Activated CD8-positive, alpha-beta memory T cell treated with anti-CD3 and anti-CD28 coated beads, Interleukin-2, amount 10 ng/mL, durations not matched to agents 7 days and 5 days (primary cell): ENCODE measurements around the gene RNASE7. TPM values are rescaled to one million over a fixed set of nuclear protein-coding genes. Genes with fewer than 3 reads are reported as not detected.

Experiments
- ATAC-seq: fragments of 150-1000 bp; cut with Tn5 transposase; one replicate; pipeline ENCODE4 v1.10.0; 2021; ENCODE audit warnings: moderate library complexity
- CTCF ChIA-PET: fragments of 350-600 bp; sonication (Branson Sonifier 250); formaldehyde crosslinking; loops from one replicate; lab custom pipeline; 2021; ENCODE audit warnings: antibody characterized with exemption; lab: Charles Lee
- DNase-seq: peaks from one replicate; pipeline ENCODE4 v3.0.0-alpha.2; 2020
- H3K27ac Mint-ChIP-seq: one replicate; pipeline ENCODE4 v1.8.0; 2021; ENCODE audit warnings: mild to moderate bottlenecking, mixed read lengths
- H3K27me3 Mint-ChIP-seq: one replicate; pipeline ENCODE4 v1.8.0; 2021; ENCODE audit warnings: mixed read lengths
- H3K36me3 Mint-ChIP-seq: one replicate; pipeline ENCODE4 v1.8.0; 2021; ENCODE audit warnings: mild to moderate bottlenecking, mixed read lengths
- H3K4me1 Mint-ChIP-seq: one replicate; pipeline ENCODE4 v1.8.0; 2021; ENCODE audit warnings: mixed read lengths
- H3K4me3 Mint-ChIP-seq: one replicate; pipeline ENCODE4 v1.8.0; 2021; ENCODE audit warnings: mild to moderate bottlenecking, moderate library complexity, mixed read lengths
- H3K9me3 Mint-ChIP-seq: one replicate; pipeline ENCODE4 v1.8.0; 2022; ENCODE audit warnings: low read depth, mixed read lengths
- total RNA-seq, 2 experiments: library from RNA; stranded (reverse); gene quantifications; one replicate each; pipeline ENCODE4 v1.2.3, GENCODE V29; 2021

Gene RNASE7
- total RNA-seq, 2 experiments from 2014 or later = not detected

DNA sequence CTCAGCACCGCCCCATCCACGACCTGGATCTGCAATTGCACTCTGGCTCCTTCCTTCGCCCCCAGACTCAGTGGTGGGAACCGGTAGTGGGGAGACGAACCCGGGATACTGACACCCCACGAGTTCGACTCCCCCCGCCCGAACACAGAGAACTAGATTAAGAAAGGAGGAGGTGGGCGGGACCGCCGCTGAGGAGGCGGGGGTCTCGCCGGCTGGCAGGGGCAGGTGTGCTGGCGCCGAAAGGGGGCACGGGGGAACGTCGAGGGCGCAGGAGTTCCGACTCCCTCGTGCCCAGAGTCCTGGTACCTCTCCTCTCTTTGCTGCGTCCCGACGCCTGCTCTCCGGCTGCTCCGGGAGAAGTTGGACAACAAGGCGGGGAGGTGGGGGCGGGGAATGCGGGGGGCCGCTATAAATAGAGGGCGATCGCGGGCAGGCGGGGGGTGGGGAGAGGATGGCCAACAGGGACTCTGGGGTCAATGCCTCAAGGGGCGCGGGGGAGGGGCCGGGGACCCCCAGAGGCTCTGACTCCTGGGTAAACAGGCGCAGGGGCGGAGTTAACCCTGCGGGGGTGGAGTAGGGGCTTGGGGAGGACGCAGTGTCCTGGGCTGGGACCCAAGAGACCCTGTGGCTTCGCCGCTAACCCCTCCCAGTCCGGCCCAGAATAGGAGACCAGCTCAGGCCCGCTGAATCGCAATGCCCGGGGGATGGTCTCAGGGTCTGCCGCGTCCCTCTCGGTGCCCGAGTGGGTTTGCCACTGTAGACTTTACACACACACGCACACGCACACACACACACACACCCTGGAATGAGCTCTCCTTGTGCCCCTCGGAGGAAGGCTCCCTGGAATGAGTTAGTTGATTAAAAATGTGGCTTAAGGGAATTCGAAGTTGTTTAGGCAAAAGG, 16.5 kb upstream of the RNASE7 start:
- H3K27ac Mint-ChIP-seq = no peak overlapping the region
- no peak for ATAC-seq

DNA sequence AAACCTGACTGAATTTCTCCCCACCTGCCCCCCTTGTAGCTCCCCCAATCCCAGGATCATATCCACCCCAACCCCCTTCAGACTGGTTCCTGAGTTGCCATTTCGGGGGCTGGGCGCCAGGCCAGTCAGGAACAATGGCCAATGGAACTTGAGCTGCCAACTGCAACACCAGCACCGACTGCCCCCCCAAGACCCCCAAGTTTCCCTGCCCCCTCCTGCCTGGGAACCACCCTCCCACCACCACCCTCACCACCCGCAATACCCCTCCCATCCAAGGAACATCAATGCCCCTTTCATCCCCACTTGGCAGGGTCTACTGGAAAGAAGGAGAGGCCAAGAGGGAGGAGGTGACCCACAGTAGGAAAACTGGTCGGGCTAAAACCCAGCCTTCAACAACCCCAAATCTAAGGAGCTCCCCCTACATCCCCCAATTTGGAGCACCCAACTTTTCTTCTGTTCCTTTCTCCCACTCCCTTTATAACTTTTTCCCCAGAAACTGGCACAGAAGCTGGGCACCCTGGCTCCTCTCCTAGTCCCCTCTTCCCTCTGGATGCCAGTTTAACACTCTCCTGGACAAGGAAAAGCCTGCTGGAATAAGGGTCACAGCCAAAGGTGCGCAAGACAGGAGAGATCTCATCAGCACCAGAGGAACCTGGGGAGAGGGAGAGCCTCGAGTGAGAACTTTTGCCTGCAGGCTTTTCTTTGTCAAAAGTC, 15.7 kb upstream of the RNASE7 start:
- peaks cover 40% of the 10 kb centered on the region for H3K27me3 Mint-ChIP-seq
- no peak overlapping the region for H3K4me3 Mint-ChIP-seq
- CTCF ChIA-PET = interaction anchor here (0.8 to 1.7 kb wide), 4 partner anchors 12 to 78 kb away, joined by 3 to 5 read pairs (median 4); no protein-coding TSS in a partner anchor

More for the DNA sequence above, 16.5 kb upstream of the RNASE7 start:
- H3K9me3 Mint-ChIP-seq = no peaks in the 10 kb centered on the region
- peak overlapping the region; percentile 68 for H3K4me3 Mint-ChIP-seq
- H3K4me1 Mint-ChIP-seq = peaks cover 9% of the 10 kb centered on the region
- H3K27me3 Mint-ChIP-seq = peaks cover 41% of the 10 kb centered on the region
- CTCF ChIA-PET = interaction anchor here (1.1 to 3.0 kb wide), 6 partner anchors 11 to 79 kb away, joined by 3 to 26 read pairs (median 4); no protein-coding TSS in a partner anchor
- no peak for DNase-seq
- H3K36me3 Mint-ChIP-seq = no peaks in the 10 kb centered on the region

DNA sequence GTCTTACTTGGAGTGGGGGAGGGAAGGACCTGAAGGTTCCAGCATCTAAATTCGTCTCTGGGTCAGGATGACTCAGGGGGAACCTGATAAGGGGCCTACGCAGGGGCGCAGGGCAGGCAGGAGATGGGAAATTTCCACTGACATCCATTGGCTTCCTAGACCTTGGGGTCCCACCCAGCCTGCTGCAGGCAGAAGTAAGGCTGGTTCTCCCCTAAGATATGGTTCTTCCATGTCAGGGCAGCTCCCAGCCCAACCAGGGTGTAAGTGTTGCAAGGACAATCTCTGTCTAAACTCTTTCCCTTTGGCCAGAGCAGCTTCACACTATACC, 15.2 kb upstream of the RNASE7 start:
- H3K36me3 Mint-ChIP-seq = no peaks in the 10 kb centered on the region
- CTCF ChIA-PET = interaction anchor here (0.8 to 1.7 kb wide), 2 partner anchors 12 to 68 kb away, joined by 3 to 5 read pairs; no protein-coding TSS in a partner anchor
- no peak for ATAC-seq
- DNase-seq = no peak
- H3K4me1 Mint-ChIP-seq = peaks cover 9% of the 10 kb centered on the region
- H3K27me3 Mint-ChIP-seq = peaks cover 38% of the 10 kb centered on the region
- no peaks in the 10 kb centered on the region for H3K9me3 Mint-ChIP-seq
- no peak overlapping the region for H3K4me3 Mint-ChIP-seq
- no peak overlapping the region for H3K27ac Mint-ChIP-seq

More for the DNA sequence above, 15.7 kb upstream of the RNASE7 start:
- DNase-seq (no peak), ATAC-seq (no peak)
- Mint-ChIP-seq H3K9me3 (no peaks in the 10 kb centered on the region), H3K4me1 (peaks cover 9% of the 10 kb centered on the region), H3K36me3 (no peaks in the 10 kb centered on the region), H3K27ac (no peak overlapping the region)

DNA sequence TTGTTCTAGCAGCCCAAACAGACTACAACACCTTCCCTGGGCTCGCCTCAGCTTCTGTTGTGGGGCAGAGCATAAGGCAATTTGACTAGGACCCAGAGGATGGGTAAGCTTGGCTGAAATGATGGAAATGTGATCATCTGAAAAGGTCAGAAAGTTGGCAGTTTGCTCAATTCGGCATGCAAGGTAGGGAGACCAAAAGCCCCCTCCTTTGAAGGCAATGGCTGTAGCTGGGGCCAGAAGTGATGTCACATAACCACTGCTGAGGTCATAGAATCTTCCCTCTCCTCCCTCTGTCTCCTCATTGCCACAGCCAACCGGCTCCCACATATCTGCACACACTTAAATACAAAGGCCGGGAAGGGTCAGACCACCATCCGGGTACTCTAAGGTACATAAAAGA, 12.2 kb upstream of the RNASE7 start, which contains the start of gene TPPP2:
Gene TPPP2, plus strand, starts transcription at position 301 of the 400 bp plus-strand sequence. CDS start 365 bp downstream, outside the sequence.
- Mint-ChIP-seq H3K27me3 (peaks cover 14% of the 10 kb centered on the region), H3K4me3 (no peak within 1 kb of the TSS), H3K9me3 (no peaks in the 10 kb centered on the region), H3K27ac (no peak within 1 kb of the TSS), H3K4me1 (peaks cover 2% of the 10 kb centered on the region), H3K36me3 (no peaks in the 10 kb centered on the region)
- DNase-seq (no peak), ATAC-seq (no peak)
- CTCF ChIA-PET = no interaction called here

DNA sequence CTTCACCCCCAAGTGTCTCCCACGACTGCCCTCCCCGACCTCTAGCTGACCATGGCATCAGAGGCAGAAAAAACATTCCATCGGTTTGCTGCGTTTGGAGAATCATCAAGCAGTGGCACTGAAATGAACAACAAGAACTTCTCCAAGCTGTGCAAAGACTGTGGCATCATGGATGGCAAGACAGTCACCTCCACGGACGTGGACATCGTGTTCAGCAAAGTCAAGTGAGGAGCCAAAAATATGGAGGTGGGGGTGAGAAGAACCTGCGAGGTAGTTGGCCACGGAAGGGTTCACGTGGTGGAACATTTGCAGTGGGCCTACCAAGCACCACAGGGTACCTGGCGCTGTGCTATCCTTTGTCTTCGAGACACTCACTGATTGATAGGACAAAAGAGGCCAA, 11.6 kb upstream of the RNASE7 start:
- Mint-ChIP-seq H3K9me3 (no peaks in the 10 kb centered on the region), H3K36me3 (no peaks in the 10 kb centered on the region), H3K4me1 (no peaks in the 10 kb centered on the region), H3K4me3 (no peak overlapping the region), H3K27ac (no peak overlapping the region), H3K27me3 (peaks cover 12% of the 10 kb centered on the region)
- DNase-seq = no peak
- CTCF ChIA-PET = no interaction called here
- ATAC-seq = no peak

DNA sequence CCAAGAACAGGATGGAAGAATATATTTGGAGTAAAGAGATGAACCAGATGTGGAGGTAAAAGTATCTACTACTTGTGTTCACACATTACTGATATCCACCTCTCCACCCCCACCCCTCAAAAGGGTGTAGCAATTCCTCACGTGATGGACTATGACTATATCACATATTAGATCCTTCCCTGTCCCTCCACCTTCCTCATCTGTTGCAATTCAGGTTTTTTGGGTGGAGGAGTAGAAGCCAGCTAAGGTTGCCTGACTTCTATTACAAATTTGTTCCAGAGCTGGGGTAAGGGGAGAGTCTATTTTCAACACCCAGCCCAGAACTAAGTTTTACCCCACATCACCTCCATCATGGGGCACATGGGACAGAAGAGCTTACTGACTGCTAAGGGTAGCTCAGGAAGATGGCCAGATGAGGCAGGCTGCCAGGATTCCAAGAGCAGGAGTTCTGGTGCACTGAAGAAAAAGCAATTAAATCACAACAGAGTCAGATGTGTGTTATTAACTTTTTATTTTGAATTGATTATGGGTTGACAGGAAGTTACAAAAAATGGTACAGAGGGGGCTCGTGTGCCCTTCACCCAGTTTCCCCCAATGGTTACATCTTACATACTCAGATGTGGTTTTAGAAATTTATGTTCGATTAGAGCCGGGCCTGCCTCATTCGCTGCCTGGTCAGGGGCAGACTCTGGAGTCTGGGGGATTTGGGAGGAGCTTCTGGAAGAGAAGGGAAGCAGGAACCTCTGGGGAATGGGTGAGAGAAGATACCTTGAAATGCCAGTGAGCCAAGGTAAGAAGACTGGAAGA, 9.6 kb upstream of the RNASE7 start:
- no peak for ATAC-seq

DNA sequence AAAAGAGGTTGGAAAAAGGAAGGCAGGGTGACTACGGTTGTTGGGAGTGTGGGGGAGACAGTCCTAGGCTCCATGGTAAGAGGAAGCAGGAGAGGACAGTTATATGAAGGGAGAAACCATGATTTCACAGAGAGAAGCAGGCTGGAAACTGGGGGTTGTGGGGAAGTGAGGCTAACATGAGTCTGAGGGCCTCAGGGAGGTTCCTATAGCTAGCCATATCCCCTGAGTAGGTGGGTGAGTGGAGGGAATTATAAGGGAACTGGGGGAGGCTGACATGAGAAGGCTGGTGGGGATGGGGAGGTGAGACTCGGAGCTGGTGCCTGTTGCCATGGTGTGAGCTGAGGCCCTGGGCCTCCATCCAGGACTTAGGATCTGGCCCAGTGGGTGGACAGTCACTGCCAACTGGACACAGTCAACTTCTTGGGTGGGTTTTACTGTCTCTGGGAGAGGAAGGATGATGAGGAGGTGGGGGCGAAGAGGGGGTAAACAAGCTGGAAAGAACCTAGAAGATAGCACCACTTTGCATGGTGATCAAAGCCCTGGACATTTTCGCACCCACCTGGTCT, 8.9 kb upstream of the RNASE7 start:
- Mint-ChIP-seq H3K36me3 (no peaks in the 10 kb centered on the region), H3K27me3 (peaks cover 7% of the 10 kb centered on the region), H3K9me3 (no peaks in the 10 kb centered on the region), H3K4me1 (no peaks in the 10 kb centered on the region), H3K27ac (no peak overlapping the region), H3K4me3 (no peak overlapping the region)
- CTCF ChIA-PET = interaction anchor here (0.9 to 5.8 kb wide), 6 partner anchors 15 to 71 kb away, joined by 3 to 34 read pairs (median 3); no protein-coding TSS in a partner anchor
- no peak for DNase-seq
- ATAC-seq = no peak

More for the DNA sequence above, 9.6 kb upstream of the RNASE7 start:
- DNase-seq = no peak
- H3K9me3 Mint-ChIP-seq = no peaks in the 10 kb centered on the region
- CTCF ChIA-PET = interaction anchor here (1.2 to 5.8 kb wide), 7 partner anchors 14 to 61 kb away, joined by 3 to 34 read pairs (median 5); no protein-coding TSS in a partner anchor
- H3K27ac Mint-ChIP-seq = no peak overlapping the region
- H3K36me3 Mint-ChIP-seq = no peaks in the 10 kb centered on the region
- H3K4me1 Mint-ChIP-seq = no peaks in the 10 kb centered on the region
- no peak overlapping the region for H3K4me3 Mint-ChIP-seq
- H3K27me3 Mint-ChIP-seq = peaks cover 2% of the 10 kb centered on the region

DNA sequence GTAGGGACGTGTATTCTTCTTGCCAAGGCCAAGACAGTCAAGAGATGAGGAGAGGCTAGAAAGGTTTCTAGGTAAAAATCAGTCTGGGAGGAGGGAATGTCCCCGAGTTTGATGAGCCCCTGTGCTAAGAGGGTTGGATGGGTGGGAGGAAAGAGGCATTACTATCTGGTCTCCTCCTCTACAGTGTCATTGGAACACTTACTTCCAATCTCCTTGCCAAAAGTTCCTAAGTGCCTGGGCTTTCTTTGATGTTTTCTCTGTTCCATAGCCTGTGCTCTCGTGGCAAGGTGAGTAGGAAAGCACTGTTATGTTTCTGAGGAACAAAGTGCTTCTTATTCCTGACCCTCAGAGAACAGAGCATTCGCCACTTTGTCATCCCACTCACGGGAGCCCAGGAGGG, 7.5 kb upstream of the RNASE7 start, which contains the start of gene RNASE13:
Gene RNASE13, minus strand, starts transcription at position 101 of the 400 bp plus-strand sequence. CDS start 519 bp downstream, outside the sequence.
- peaks cover 9% of the 10 kb centered on the region for H3K27me3 Mint-ChIP-seq

DNA sequence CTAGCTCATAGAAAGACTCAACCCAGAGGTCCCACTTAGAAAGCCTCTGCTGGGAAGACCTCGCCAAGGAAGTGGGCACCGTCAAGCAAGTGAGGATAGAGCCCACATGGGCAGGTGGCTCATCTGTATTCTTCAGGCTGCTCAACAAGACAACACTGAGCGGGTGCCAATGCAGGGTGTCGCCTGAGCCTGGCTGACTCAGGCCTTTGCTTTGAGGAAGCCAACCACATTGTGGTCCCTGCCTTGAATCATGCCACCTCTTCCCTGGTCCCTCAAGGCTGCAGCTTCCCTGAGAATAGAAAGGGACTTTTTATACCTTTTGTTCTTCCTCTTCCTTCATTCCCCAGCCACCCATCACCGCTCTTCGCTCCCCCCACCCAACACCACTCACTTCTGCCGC, 5.4 kb upstream of the RNASE7 start:
- no peak overlapping the region for H3K4me3 Mint-ChIP-seq
- peaks cover 7% of the 10 kb centered on the region for H3K27me3 Mint-ChIP-seq
- CTCF ChIA-PET = interaction anchor here (1.0 to 5.8 kb wide), 2 partner anchors 21 to 341 kb away, joined by 3 to 34 read pairs; no protein-coding TSS in a partner anchor
- no peaks in the 10 kb centered on the region for H3K9me3 Mint-ChIP-seq
- H3K4me1 Mint-ChIP-seq = no peaks in the 10 kb centered on the region
- H3K36me3 Mint-ChIP-seq = no peaks in the 10 kb centered on the region
- DNase-seq (no peak), ATAC-seq (no peak)
- no peak overlapping the region for H3K27ac Mint-ChIP-seq

More for the DNA sequence above, 7.5 kb upstream of the RNASE7 start, which contains the start of gene RNASE13:
- DNase-seq = no peak
- no peak within 1 kb of the TSS for H3K4me3 Mint-ChIP-seq
- H3K4me1 Mint-ChIP-seq = no peaks in the 10 kb centered on the region
- H3K9me3 Mint-ChIP-seq = no peaks in the 10 kb centered on the region
- H3K27ac Mint-ChIP-seq = no peak within 1 kb of the TSS
- no peaks in the 10 kb centered on the region for H3K36me3 Mint-ChIP-seq
- ATAC-seq = no peak
- CTCF ChIA-PET = interaction anchor here (0.9 to 5.8 kb wide), 2 partner anchors 19 to 58 kb away, joined by 3 to 34 read pairs; no protein-coding TSS in a partner anchor

DNA sequence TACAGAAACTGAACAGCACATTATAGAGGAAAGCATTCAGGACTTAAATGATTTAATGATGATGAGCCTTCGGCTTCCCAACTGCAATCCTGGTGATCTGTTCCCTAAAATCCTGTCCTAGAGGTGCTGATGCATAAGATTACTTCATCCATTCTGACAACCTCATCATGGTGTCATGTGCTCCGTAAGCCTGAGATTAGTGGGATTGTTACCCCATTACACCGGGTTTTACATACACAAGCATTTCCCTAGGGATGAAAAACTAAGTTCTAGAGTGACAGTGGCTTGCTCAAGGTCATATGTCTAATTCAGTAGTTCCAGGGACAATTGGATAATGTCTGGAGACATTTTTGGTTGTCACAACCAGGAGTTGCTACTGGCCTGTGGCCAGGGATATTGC, 5.0 kb upstream of the RNASE7 start:
- no peaks in the 10 kb centered on the region for H3K36me3 Mint-ChIP-seq
- DNase-seq (no peak), ATAC-seq (no peak)
- H3K4me1 Mint-ChIP-seq = no peaks in the 10 kb centered on the region
- CTCF ChIA-PET = interaction anchor here (1.0 kb wide), 1 partner anchor 22 kb away, joined by 4 read pairs; no protein-coding TSS in a partner anchor
- no peaks in the 10 kb centered on the region for H3K9me3 Mint-ChIP-seq
- H3K27ac Mint-ChIP-seq = no peak overlapping the region
- no peak overlapping the region for H3K4me3 Mint-ChIP-seq
- H3K27me3 Mint-ChIP-seq = peaks cover 7% of the 10 kb centered on the region

DNA sequence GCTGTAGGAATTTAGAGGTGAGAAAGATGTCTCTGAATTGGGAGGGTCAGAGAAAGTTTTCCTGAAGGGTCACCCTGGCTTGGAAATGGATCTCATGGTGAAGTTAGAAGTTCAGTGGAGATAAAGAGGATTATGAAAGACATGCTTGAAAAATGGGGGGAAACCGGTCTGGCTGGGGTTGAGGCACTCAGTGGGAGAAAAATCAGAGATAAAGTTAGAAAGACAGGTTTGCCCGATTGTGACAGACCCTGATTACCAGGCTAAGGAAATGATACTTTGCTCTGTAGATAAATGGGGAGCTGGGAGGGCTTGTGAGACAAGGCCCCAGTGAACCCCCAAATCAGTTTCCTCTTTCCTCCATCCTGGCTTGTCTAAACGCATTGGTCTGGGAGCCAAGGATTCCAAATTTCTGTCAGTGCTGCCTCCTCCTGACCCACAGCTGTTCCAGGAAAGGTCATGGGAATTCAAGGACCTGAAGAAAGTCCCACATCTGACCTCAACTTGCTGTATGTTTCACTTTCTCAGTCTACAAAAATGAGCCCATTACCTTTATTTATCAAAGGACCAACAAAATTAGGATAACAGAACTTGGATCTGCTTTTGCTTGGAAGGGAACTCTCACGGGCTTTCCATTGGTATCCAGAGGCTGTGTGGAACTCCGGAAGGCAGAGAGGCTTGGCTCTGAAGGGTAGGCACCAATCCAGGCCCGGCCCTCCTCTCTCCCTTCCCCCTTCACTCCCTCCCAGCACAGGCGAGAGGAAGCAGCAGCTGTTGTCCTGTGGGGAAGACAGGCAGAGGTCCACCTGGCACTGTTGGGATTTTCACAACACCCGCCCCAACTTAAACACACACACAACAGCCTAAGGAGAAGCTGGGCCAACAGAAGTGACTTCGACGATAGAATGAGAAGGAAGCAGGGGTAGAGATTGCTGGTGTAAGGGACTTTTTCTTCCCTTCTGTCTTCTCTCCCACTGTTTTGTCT, 3.4 kb upstream of the RNASE7 start:
- CTCF ChIA-PET = interaction anchor here (1.2 to 4.0 kb wide), 6 partner anchors 13 to 54 kb away, joined by 3 to 96 read pairs (median 7); no protein-coding TSS in a partner anchor
- no peaks in the 10 kb centered on the region for H3K4me1 Mint-ChIP-seq
- no peak for ATAC-seq
- H3K27ac Mint-ChIP-seq = no peak overlapping the region
- no peak for DNase-seq
- no peak overlapping the region for H3K4me3 Mint-ChIP-seq
- no peaks in the 10 kb centered on the region for H3K9me3 Mint-ChIP-seq
- H3K36me3 Mint-ChIP-seq = no peaks in the 10 kb centered on the region
- H3K27me3 Mint-ChIP-seq = peaks cover 16% of the 10 kb centered on the region
